Natural killer cell (primary cell): ENCODE results near the gene TSSK6. TPM values are rescaled to one million over a fixed set of nuclear protein-coding genes. Genes with fewer than 3 reads are reported as not detected.

ENCODE experiments used
- ATAC-seq, 3 donors: fragments of 150-1000 bp in 2 of 3; fragments of 200-7000 bp in 1 of 3; cut with Tn5 transposase; 1 replicate in 1 of 3; 2 replicates in 2 of 3; pipeline ENCODE4 v1.10.0; 2021; ENCODE audit warnings: mild to moderate bottlenecking in 2 of 3, moderate library complexity in 2 of 3
- DNase-seq, 2 donors: peaks; one replicate each; pipeline versions ENCODE4 v3.0.0 to v3.0.0-alpha.2; 2013 to 2021; ENCODE audit warnings: mixed read lengths in 1 of 2
- H3K27ac ChIP-seq: one replicate; pipeline ENCODE4 v1.5.1; 2013; ENCODE audit warnings: mild to moderate bottlenecking, low read length
- H3K27me3 ChIP-seq: one replicate; pipeline ENCODE4 v1.6.1; 2013; ENCODE audit warnings: low read length; ENCODE audit not compliant: control insufficient read depth, insufficient read depth
- H3K36me3 ChIP-seq: one replicate; pipeline ENCODE4 v1.6.1; 2013; ENCODE audit warnings: low read length; ENCODE audit not compliant: control insufficient read depth, insufficient read depth
- H3K4me1 ChIP-seq: one replicate; pipeline ENCODE4 v1.6.1; 2013; ENCODE audit warnings: low read length; ENCODE audit not compliant: control insufficient read depth, insufficient read depth
- H3K4me3 ChIP-seq: one replicate; pipeline ENCODE4 v1.5.1; 2013; ENCODE audit warnings: low read length
- H3K9me3 ChIP-seq: one replicate; pipeline ENCODE4 v1.6.1; 2013; ENCODE audit warnings: low read length; ENCODE audit not compliant: control insufficient read depth, insufficient read depth
- H3K27ac Mint-ChIP-seq, 2 donors: one replicate each; pipeline ENCODE4 v1.8.0; 2022; ENCODE audit warnings: mild to moderate bottlenecking in 2 of 2, mixed read lengths in 2 of 2, moderate library complexity in 1 of 2
- H3K27me3 Mint-ChIP-seq, 2 donors: one replicate each; pipeline ENCODE4 v1.8.0; 2022; ENCODE audit warnings: low read depth in 2 of 2, mixed read lengths in 2 of 2
- H3K36me3 Mint-ChIP-seq: one replicate; pipeline ENCODE4 v1.8.0; 2022; ENCODE audit warnings: mixed read lengths
- H3K4me1 Mint-ChIP-seq, 2 donors: one replicate each; pipeline ENCODE4 v1.8.0; 2022; ENCODE audit warnings: mixed read lengths in 2 of 2
- H3K4me3 Mint-ChIP-seq: one replicate; pipeline ENCODE4 v1.8.0; 2022; ENCODE audit warnings: mild to moderate bottlenecking, moderate library complexity, mixed read lengths
- H3K9me3 Mint-ChIP-seq, 2 donors: one replicate each; pipeline ENCODE4 v1.8.0; 2022; ENCODE audit warnings: mixed read lengths in 2 of 2
- CTCF ChIP-seq: fragments of 200-600 bp; IDR thresholded peaks from one replicate; pipeline ENCODE4 v1.8.0; 2022; ENCODE audit warnings: antibody characterized with exemption
- WGBS: methylation state at CpG from one replicate; pipeline ENCODE4 v1.1.7; 2013; ENCODE audit warnings: missing lambda C conversion rate; ENCODE audit not compliant: insufficient coverage; 5-methylcytosine and 5-hydroxymethylcytosine counted together
- intact Hi-C: fragments of 100-400 bp; cut with micrococcal nuclease; formaldehyde crosslinking; loops from one replicate; pipeline ENCODE4 v1.14.2; 2022
- total RNA-seq, 4 donors: library from RNA; stranded (reverse); fragments of 120-200 nt in 1 of 4; gene quantifications; one replicate each; pipeline versions ENCODE4 v1.2.3 to v1.2.4, GENCODE V29; 2013 to 2022

TSSK6 gene
- total RNA-seq, 3 donors from 2014 or later (not counting 1 experiment from before 2014, with no cell fraction given), result 2.2 to 2.5 (median 2.3) TPM

- H3K27ac Mint-ChIP-seq, result peak overlapping the region; percentile 97 to 100
- H3K36me3 Mint-ChIP-seq, result peaks cover 26% of the 10 kb centered on the region
- peaks cover 80 to 83% of the 10 kb centered on the region in 2 donors for H3K4me1 Mint-ChIP-seq
- no peak overlapping the region for H3K4me3 ChIP-seq
- H3K9me3 Mint-ChIP-seq, result peaks cover 5 to 8% of the 10 kb centered on the region in 2 donors
- DNase-seq (no peak), ATAC-seq (no peak)
- peaks cover 38% of the 10 kb centered on the region for H3K36me3 ChIP-seq
- peak overlapping the region; percentile 92 for H3K27ac ChIP-seq
- intact Hi-C loops, result loop anchor here (5.0 kb wide), 1 partner anchor 57 kb away; the partner anchor contains the start of gene GATAD2A
- H3K27me3 Mint-ChIP-seq, result no peaks in the 10 kb centered on the region
- peaks cover 74% of the 10 kb centered on the region for H3K4me1 ChIP-seq
- H3K9me3 ChIP-seq, result peaks cover 16% of the 10 kb centered on the region
- 97% methylated on average over 12 of the region's 13 CpGs for WGBS
- no peak for TF ChIP-seq CTCF
- H3K27me3 ChIP-seq, result no peaks in the 10 kb centered on the region
- H3K4me3 Mint-ChIP-seq, result peak overlapping the region; percentile 53
These were observed 50.8 kb downstream of the TSSK6 start for GRCh38 chr19:19464339-19465098.

Other genes with a start within 250 kb of the TSSK6 start
- gene TM6SF2, start 242.2 kb downstream of the TSSK6 start, total RNA-seq, result not detected
- 10 to 100 TPM; 64.7 to 86.5 (median 75.8) TPM for gene SUGP1, start 195.0 kb downstream of the TSSK6 start, total RNA-seq
- 100 to 1,000 TPM; 144 to 164 (median 151) TPM for gene MAU2, start 194.7 kb downstream of the TSSK6 start, total RNA-seq
- gene GATAD2A, start 109.9 kb downstream of the TSSK6 start, total RNA-seq, result 100 to 1,000 TPM; 209 to 232 (median 230) TPM
- 100 to 1,000 TPM; 165 to 191 (median 188) TPM for gene NDUFA13, start 677 bp upstream of the TSSK6 start, total RNA-seq
- gene YJEFN3, start 13.4 kb upstream of the TSSK6 start, total RNA-seq, result 1 to 10 TPM; 4.0 to 6.0 (median 4.3) TPM
- under 1 TPM; 0.05 to 0.20 (median 0.11) TPM for gene CILP2, start 22.7 kb upstream of the TSSK6 start, total RNA-seq
- gene PBX4, start 103.1 kb upstream of the TSSK6 start, total RNA-seq, result 10 to 100 TPM; 10.7 to 15.9 (median 11.1) TPM
- 10 to 100 TPM; 52.1 to 81.5 (median 56.4) TPM for gene LPAR2, start 112.7 kb upstream of the TSSK6 start, total RNA-seq
- gene GMIP, start 128.1 kb upstream of the TSSK6 start, total RNA-seq, result 100 to 1,000 TPM; 134 to 188 (median 150) TPM
- gene ATP13A1, start 148.1 kb upstream of the TSSK6 start, total RNA-seq, result 10 to 100 TPM; 58.1 to 73.2 (median 67.7) TPM
- gene ZNF101, start 153.3 kb upstream of the TSSK6 start, total RNA-seq, result 10 to 100 TPM; 35.7 to 58.7 (median 41.0) TPM
- gene ZNF14, start 217.6 kb upstream of the TSSK6 start, total RNA-seq, result 10 to 100 TPM; 12.7 to 18.6 (median 14.0) TPM